ENCODE measurements around the gene TTF2. TPM values are rescaled to one million over a fixed set of nuclear protein-coding genes. Genes with fewer than 3 reads are reported as not detected.
"Not testable (repeated sequence)": the region's sequence is repeated elsewhere in the genome, so short reads cannot be mapped to it uniquely, and the experiment has no call there.

The TTF2 gene
- total and polyA plus RNA-seq, 9 of the 15 experiments (the other 6 are each of a cell fraction or from before 2014, with no cell fraction given) = 9.4 to 71.1 (median 42.1) TPM

DNA sequence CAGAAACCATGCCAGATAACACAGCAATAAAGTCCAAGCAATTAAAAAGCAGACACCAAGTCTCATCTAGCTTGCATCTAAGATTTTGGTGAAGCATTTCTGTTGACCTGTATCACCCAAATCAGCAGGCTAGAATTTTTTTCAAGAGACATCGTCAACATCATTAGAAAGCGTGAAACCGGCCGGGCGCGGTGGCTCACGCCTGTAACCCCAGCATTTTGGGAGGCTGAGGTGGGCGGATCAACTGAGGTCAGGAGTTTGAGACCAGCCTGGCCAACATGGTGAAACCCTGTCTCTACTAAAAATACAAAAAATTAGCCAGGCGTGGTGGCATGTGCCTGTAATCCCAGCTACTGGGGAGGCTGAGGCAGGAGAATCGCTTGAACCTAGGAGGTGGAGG lies 59.0 kb downstream of the TTF2 start:
- intact Hi-C loops (cut with micrococcal nuclease); H4K20me1 ChIP-seq (replicated peaks; ENCODE audit: control insufficient read depth, insufficient read depth, low read length); CTCF ChIA-PET (ENCODE audit: low intra/inter-chr PET ratio); in situ Hi-C loops (cut with MboI); ATAC-seq; BruUV-seq (replicated peaks); FAIRE-seq; H2AFZ ChIP-seq (ENCODE audit: low read depth, low read length); H3K79me2 ChIP-seq (ENCODE audit: control insufficient read depth, insufficient read depth, low read length); H3K9me1 ChIP-seq (ENCODE audit: control insufficient read depth, insufficient read depth, low read length); DNase-seq (ENCODE audit: extremely low read depth in 1 of 4, low spot score in 3 of 4); H3K27ac ChIP-seq (ENCODE audit: extremely low read depth, low read depth, low read length); H3K4me2 ChIP-seq (ENCODE audit: insufficient read depth, low read length); H3K4me3 ChIP-seq; H3K36me3 ChIP-seq (ENCODE audit: control insufficient read depth, insufficient read depth, low read length); H3K27me3 ChIP-seq (ENCODE audit: control insufficient read depth in 2 of 2, insufficient read depth in 2 of 2, low read length in 2 of 2); H3K9me3 ChIP-seq (replicated peaks; ENCODE audit: control insufficient read depth, insufficient read depth, low read depth, low read length); H3K9ac ChIP-seq (ENCODE audit: insufficient read depth in 1 of 2, low read depth in 2 of 2, low read length in 2 of 2): not testable (repeated sequence)
- 93% methylated on average over 9 of the region's 10 CpGs for WGBS (ENCODE audit: insufficient coverage, low coverage, missing lambda C conversion rate)
- peaks cover 17% of the 10 kb centered on the region in 2 experiments; a peak in 4 of 5 replicates for H3K4me1 ChIP-seq (replicated peaks in 1 of 2; ENCODE audit: control insufficient read depth in 2 of 2, insufficient read depth in 2 of 2, low read length in 2 of 2)
- POLR2A ChIA-PET = interaction anchor here (0.5 to 3.3 kb wide), 7 partner anchors 9 to 64 kb away, joined by 3 to 13 read pairs (median 3); partner anchors contain the start of gene TTF2

DNA sequence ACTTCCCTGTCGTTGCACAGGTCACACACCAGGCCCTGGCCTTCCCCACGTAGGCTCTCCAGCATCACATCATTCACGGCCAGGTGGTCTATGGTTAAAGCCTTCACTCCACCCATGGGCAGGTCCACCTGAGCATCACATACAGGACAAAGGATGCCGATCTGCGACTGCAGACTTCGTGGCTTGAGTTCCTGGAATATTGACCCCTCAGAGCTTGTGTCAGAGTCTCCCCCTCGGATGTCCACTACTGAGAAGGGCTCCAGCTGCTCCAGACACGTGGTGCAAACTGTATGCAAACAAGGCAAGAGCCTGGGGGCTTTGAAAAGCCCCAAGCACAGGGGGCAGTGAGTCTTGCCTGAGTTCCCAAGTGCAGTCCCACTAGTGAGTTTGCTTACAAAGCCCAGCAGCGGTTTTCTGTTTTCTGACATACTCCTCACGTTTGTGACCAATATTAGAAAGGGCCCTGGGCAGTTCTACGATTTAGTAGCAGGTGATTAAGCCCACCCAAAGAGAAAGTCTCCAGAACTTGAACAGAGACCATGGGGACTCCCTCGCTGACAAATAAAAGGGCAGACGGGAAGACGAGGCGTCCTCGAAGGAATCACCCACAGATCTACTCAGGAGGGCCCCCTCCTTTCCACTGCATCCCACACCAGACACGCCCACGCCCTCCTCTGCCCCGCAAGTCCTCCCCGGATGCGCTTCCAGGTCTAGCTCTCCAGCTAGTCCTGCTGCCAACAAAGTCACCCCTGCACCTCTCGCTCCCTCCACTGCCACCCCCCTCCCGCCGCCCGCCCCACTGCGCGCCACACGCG lies 60.9 kb downstream of the TTF2 start:
- H3K4me2 ChIP-seq (ENCODE audit: insufficient read depth, low read length) = peak overlapping the region; percentile 86
- no peaks in the 10 kb centered on the region for H3K9me3 ChIP-seq (replicated peaks; ENCODE audit: control insufficient read depth, insufficient read depth, low read depth, low read length)
- DNase-seq (ENCODE audit: extremely low read depth in 1 of 4, low spot score in 3 of 4) (peak in 2 of 4 experiments; percentile 14 to 83), FAIRE-seq (peak; percentile 65), ATAC-seq (peak; percentile 56)
- peak overlapping the region; percentile 99 for H2AFZ ChIP-seq (ENCODE audit: low read depth, low read length)
- ChIA-PET POLR2A (interaction anchor here (2.2 to 3.3 kb wide), 2 partner anchors 8 to 11 kb away, joined by 8 to 13 read pairs; no protein-coding TSS in a partner anchor), CTCF (ENCODE audit: low intra/inter-chr PET ratio) (no interaction called here)
- 18% methylated on average over 22 of the region's 29 CpGs for WGBS (ENCODE audit: insufficient coverage, low coverage, missing lambda C conversion rate)
- H4K20me1 ChIP-seq (replicated peaks; ENCODE audit: control insufficient read depth, insufficient read depth, low read length) = no peaks in the 10 kb centered on the region
- H3K4me1 ChIP-seq (replicated peaks in 1 of 2; ENCODE audit: control insufficient read depth in 2 of 2, insufficient read depth in 2 of 2, low read length in 2 of 2) = peaks cover 14 to 17% of the 10 kb centered on the region in 2 experiments; a peak in 4 of 5 replicates
- H3K4me3 ChIP-seq = peak overlapping the region; percentile 51
- H3K79me2 ChIP-seq (ENCODE audit: control insufficient read depth, insufficient read depth, low read length) = no peaks in the 10 kb centered on the region
- no peaks in the 10 kb centered on the region for H3K9me1 ChIP-seq (ENCODE audit: control insufficient read depth, insufficient read depth, low read length)
- peak overlapping the region; percentile 81 to 98 for H3K9ac ChIP-seq (ENCODE audit: insufficient read depth in 1 of 2, low read depth in 2 of 2, low read length in 2 of 2)
- no peaks in the 10 kb centered on the region for H3K36me3 ChIP-seq (ENCODE audit: control insufficient read depth, insufficient read depth, low read length)
- H3K27me3 ChIP-seq (ENCODE audit: control insufficient read depth in 2 of 2, insufficient read depth in 2 of 2, low read length in 2 of 2) = peaks cover 0 to 6% of the 10 kb centered on the region in 2 experiments; a peak in 1 of 5 replicates
- intact Hi-C loops (cut with micrococcal nuclease) (loop anchor here (5.0 to 10.0 kb wide), 4 partner anchors 161 to 546 kb away; partner anchors contain the start of gene CD58), in situ Hi-C loops (cut with MboI) (no loop called here)
- peak overlapping the region; percentile 82; the same call in 2 of the 3 replicates for H3K27ac ChIP-seq (ENCODE audit: extremely low read depth, low read depth, low read length)
- TSS peak; percentile 67 for BruUV-seq (replicated peaks)
- TF ChIP-seq SP2 (IDR thresholded peaks at IDR 0.05; ENCODE audit: extremely low read depth, low read depth, low read length, poor library complexity, severe bottlenecking) = no peak
- no peak for TF ChIP-seq NR4A1 (CRISPR knock-in tag; IDR thresholded peaks at IDR 0.05)
- no peak for TF ChIP-seq NR4A1 (tag; IDR thresholded peaks at IDR 0.05)
- TF ChIP-seq, protein P1, sequence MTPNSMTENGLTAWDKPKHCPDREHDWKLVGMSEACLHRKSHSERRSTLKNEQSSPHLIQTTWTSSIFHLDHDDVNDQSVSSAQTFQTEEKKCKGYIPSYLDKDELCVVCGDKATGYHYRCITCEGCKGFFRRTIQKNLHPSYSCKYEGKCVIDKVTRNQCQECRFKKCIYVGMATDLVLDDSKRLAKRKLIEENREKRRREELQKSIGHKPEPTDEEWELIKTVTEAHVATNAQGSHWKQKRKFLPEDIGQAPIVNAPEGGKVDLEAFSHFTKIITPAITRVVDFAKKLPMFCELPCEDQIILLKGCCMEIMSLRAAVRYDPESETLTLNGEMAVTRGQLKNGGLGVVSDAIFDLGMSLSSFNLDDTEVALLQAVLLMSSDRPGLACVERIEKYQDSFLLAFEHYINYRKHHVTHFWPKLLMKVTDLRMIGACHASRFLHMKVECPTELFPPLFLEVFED (CRISPR knock-in tag; conservative IDR thresholded peaks at IDR 0.05) = 0 out of 2 replicates have a peak, but pooled peaks have one; percentile 4
- no peak for TF ChIP-seq CREB1 (IDR thresholded peaks at IDR 0.05)
- no peak for TF ChIP-seq CREB1 (CRISPR knock-in tag; IDR thresholded peaks at IDR 0.05)
- no peak for TF ChIP-seq PHB2 (IDR thresholded peaks at IDR 0.05; ENCODE audit: low read depth)

Measured in K562 (cell line).